Endothelial cell of umbilical vein (primary cell): Measurements from ENCODE around the gene FAM131B. TPM values are rescaled to one million over a fixed set of nuclear protein-coding genes. Genes with fewer than 3 reads are reported as not detected.

Source experiments
- BruUV-seq: library from RNA; stranded (reverse); fragments of 400-500 nt; replicated peaks from 2 replicates; lab custom pipeline; 2021; lab: Mats Ljungman, UMichigan
- CTCF ChIA-PET: fragments of 300-600, 350-600 bp; sonication (Branson Sonifier 250); formaldehyde crosslinking; loops from one replicate; lab custom pipeline; 2021; ENCODE audit warnings: antibody characterized with exemption, inconsistent platforms; lab: Charles Lee
- POLR2A ChIA-PET: fragments of 300-600, 350-600 bp; sonication (Branson Sonifier 250); formaldehyde crosslinking; loops from one replicate; lab custom pipeline; 2021; ENCODE audit warnings: antibody characterized with exemption, inconsistent platforms; lab: Charles Lee
- DNase-seq: peaks from one replicate; pipeline ENCODE4 v3.0.0-alpha.2; 2011; ENCODE audit warnings: low read depth, low spot score
- FAIRE-seq: peaks from 2 replicates; lab custom pipeline; 2011; peaks lifted over from hg19 to GRCh38; lab: Jason Lieb, UNC
- H2AFZ ChIP-seq: 2 replicates; pipeline ENCODE4 v1.6.0; 2012; ENCODE audit warnings: low read depth, low read length, control low read depth, inconsistent platforms
- H3K27ac ChIP-seq: 2 replicates; pipeline ENCODE4 v1.5.1; 2011; ENCODE audit warnings: low read depth, mild to moderate bottlenecking, control low read depth, low read length, moderate library complexity; ENCODE audit not compliant: insufficient read depth
- H3K27me3 ChIP-seq, 2 experiments: 2 replicates each; pipeline versions ENCODE4 v1.6.0 to v1.6.1; 2011; ENCODE audit warnings: low read length in 2 of 2, mixed read lengths in 1 of 2; ENCODE audit not compliant: control insufficient read depth in 2 of 2, insufficient read depth in 2 of 2
- H3K36me3 ChIP-seq, 2 experiments: 2 replicates in 1 of 2; 3 replicates in 1 of 2; pipeline ENCODE4 v1.5.1; 2011; ENCODE audit warnings: low read length in 2 of 2, mild to moderate bottlenecking in 1 of 2, moderate library complexity in 1 of 2; ENCODE audit not compliant: control insufficient read depth in 2 of 2, insufficient read depth in 2 of 2; ENCODE audit errors: extremely low read depth in 1 of 2
- H3K4me1 ChIP-seq: 3 replicates; pipeline ENCODE4 v1.5.1; 2011; ENCODE audit warnings: mild to moderate bottlenecking, low read length; ENCODE audit not compliant: control insufficient read depth, insufficient read depth; ENCODE audit errors: extremely low read depth
- H3K4me2 ChIP-seq: 2 replicates; pipeline ENCODE4 v1.6.1; 2011; ENCODE audit warnings: low read length, control low read depth, mixed read lengths; ENCODE audit not compliant: insufficient read depth
- H3K4me3 ChIP-seq, 3 experiments: fragments of 200-600 bp in 1 of 3; sonication (generic), shearing (Covaris generic) in 1 of 3; replicated peaks in 1 of 3; 2 replicates each; pipeline ENCODE4 v1.5.1; 2011 to 2016; ENCODE audit warnings: control low read depth in 3 of 3, low read length in 3 of 3, mild to moderate bottlenecking in 2 of 3, inconsistent platforms in 1 of 3, low read depth in 1 of 3, moderate library complexity in 1 of 3; ENCODE audit not compliant: insufficient read depth in 1 of 3
- H3K79me2 ChIP-seq: 2 replicates; pipeline ENCODE4 v1.6.0; 2012; ENCODE audit warnings: low read length, inconsistent platforms; ENCODE audit not compliant: control insufficient read depth, insufficient read depth
- H3K9ac ChIP-seq: replicated peaks from 2 replicates; pipeline ENCODE3; 2011; ENCODE audit warnings: low read length, control low read depth; ENCODE audit not compliant: insufficient read depth; ENCODE audit errors: extremely low read depth
- H3K9me1 ChIP-seq: replicated peaks from 3 replicates; pipeline ENCODE4 v1.6.0; 2011; ENCODE audit warnings: mild to moderate bottlenecking, low read length; ENCODE audit not compliant: control insufficient read depth, insufficient read depth; ENCODE audit errors: extremely low read depth
- H3K9me3 ChIP-seq: replicated peaks from 2 replicates; pipeline ENCODE4 v1.5.1; 2012; ENCODE audit warnings: low read length, inconsistent platforms; ENCODE audit not compliant: control insufficient read depth, insufficient read depth
- H4K20me1 ChIP-seq: replicated peaks from 2 replicates; pipeline ENCODE3; 2011; ENCODE audit warnings: mild to moderate bottlenecking, low read length; ENCODE audit not compliant: control insufficient read depth, insufficient read depth; ENCODE audit errors: extremely low read depth
- EZH2 ChIP-seq: IDR thresholded peaks from 2 replicates; pipeline ENCODE4 v1.6.1; 2012; ENCODE audit warnings: borderline replicate concordance, low read depth, mild to moderate bottlenecking, moderate library complexity, low read length, inconsistent platforms; ENCODE audit not compliant: severe bottlenecking
- GATA2 ChIP-seq: IDR thresholded peaks from 2 replicates; pipeline ENCODE4 v1.7.0; 2011; ENCODE audit warnings: low read depth, mild to moderate bottlenecking, moderate library complexity, mixed read lengths, low read length; ENCODE audit not compliant: insufficient read length, insufficient read depth
- JUN ChIP-seq: IDR thresholded peaks from 2 replicates; pipeline ENCODE4 v1.6.1; 2011; ENCODE audit warnings: borderline replicate concordance, low read depth; ENCODE audit not compliant: insufficient read length, insufficient read depth
- POLR2A ChIP-seq: IDR thresholded peaks from 2 replicates; pipeline ENCODE4 v1.6.1; 2012; ENCODE audit warnings: low read depth, mild to moderate bottlenecking, control low read depth, low read length
- POLR2AphosphoS5 ChIP-seq: IDR thresholded peaks from 2 replicates; pipeline ENCODE4 v1.6.1; 2012; ENCODE audit warnings: low read depth, mild to moderate bottlenecking, control low read depth, low read length, moderate library complexity; ENCODE audit not compliant: insufficient read depth
- dilution Hi-C: fragments of 300-500 bp; cut with MboI; formaldehyde crosslinking; loops from one replicate; pipeline ENCODE4 v1.15.0; 2019; ENCODE audit warnings: low sequenced_read_pairs; ENCODE audit not compliant: extremely low pct_ligation_motif_present
- intact Hi-C: fragments of 100-400 bp; cut with micrococcal nuclease; formaldehyde crosslinking; loops from one replicate; pipeline ENCODE4 v1.10.0; 2022
- polyA plus RNA-seq, 4 experiments: library from polyadenylated mRNA; depleted of rRNA in 3 of 4; stranded (reverse) in 3 of 4; unstranded in 1 of 4; fragments of >200 nt; gene quantifications; 2 replicates each; pipeline versions ENCODE4 v1.2.1 to v1.2.3, GENCODE V29; 2011 to 2012; ENCODE audit warnings: missing spikeins in 1 of 4
- total RNA-seq: library from RNA; stranded (reverse); gene quantifications from 2 replicates; pipeline ENCODE4 v1.2.3, GENCODE V29; 2021

The FAM131B gene
- total and polyA plus RNA-seq, 2 donors (not counting 3 experiments of a cell fraction or from before 2014, with no cell fraction given) = 1.6 to 1.8 TPM

GRCh38 chr7:143394068-143394467, 31.6 kb upstream of the FAM131B start:
- intact Hi-C loops = loop anchor here (5.0 kb wide), 1 partner anchor 587 kb away; no protein-coding TSS in a partner anchor
- CTCF ChIA-PET = interaction anchor here (1.2 to 4.5 kb wide), 6 partner anchors 10 to 111 kb away, joined by 4 to 18 read pairs (median 7); no protein-coding TSS in a partner anchor
- DNase-seq = no peak

GRCh38 chr7:143393267-143394041, 30.9 kb upstream of the FAM131B start:
- H3K4me1 ChIP-seq = peaks cover 66% of the 10 kb centered on the region
- FAIRE-seq = peak; percentile 59
- H3K4me2 ChIP-seq = no peak overlapping the region
- dilution Hi-C loops = loop anchor here (25.0 kb wide), 1 partner anchor 119 kb away; no protein-coding TSS in a partner anchor
- ChIA-PET CTCF (interaction anchor here (1.2 to 4.5 kb wide), 6 partner anchors 9 to 111 kb away, joined by 3 to 18 read pairs (median 8); no protein-coding TSS in a partner anchor), POLR2A (interaction anchor here (0.8 to 2.9 kb wide), 5 partner anchors 9 to 106 kb away, joined by 3 to 17 read pairs (median 7); no protein-coding TSS in a partner anchor)
- H3K9me3 ChIP-seq = no peaks in the 10 kb centered on the region
- TF ChIP-seq JUN (no peak), POLR2A (peak; percentile 36), EZH2 (no peak), POLR2AphosphoS5 (no peak)
- no peak overlapping the region for H3K4me3 ChIP-seq
- intact Hi-C loops = loop anchor here (5.0 kb wide), 1 partner anchor 586 kb away; no protein-coding TSS in a partner anchor
- no peak overlapping the region for H3K27ac ChIP-seq
- peaks cover 14 to 27% of the 10 kb centered on the region in 2 experiments for H3K36me3 ChIP-seq
- no peak for DNase-seq
- no peaks in the 10 kb centered on the region for H3K9me1 ChIP-seq
- BruUV-seq = no TSS peak
- H3K27me3 ChIP-seq = no peaks in the 10 kb centered on the region
- no peak overlapping the region for H2AFZ ChIP-seq
- H4K20me1 ChIP-seq = no peaks in the 10 kb centered on the region
- H3K79me2 ChIP-seq = peaks cover 10% of the 10 kb centered on the region
- no peak overlapping the region for H3K9ac ChIP-seq

More at GRCh38 chr7:143394068-143394467, 31.6 kb upstream of the FAM131B start:
- POLR2A ChIA-PET = interaction anchor here (0.8 to 2.6 kb wide), 3 partner anchors 10 to 14 kb away, joined by 3 to 12 read pairs (median 3); no protein-coding TSS in a partner anchor
- no peak overlapping the region for H3K27ac ChIP-seq
- no peaks in the 10 kb centered on the region for H3K27me3 ChIP-seq
- peaks cover 60% of the 10 kb centered on the region for H3K4me1 ChIP-seq
- H3K9ac ChIP-seq = no peak overlapping the region
- dilution Hi-C loops = loop anchor here (25.0 kb wide), 1 partner anchor 118 kb away; no protein-coding TSS in a partner anchor
- H3K4me2 ChIP-seq = no peak overlapping the region
- no TSS peak for BruUV-seq
- no peak overlapping the region for H3K4me3 ChIP-seq
- H3K36me3 ChIP-seq = peaks cover 10 to 21% of the 10 kb centered on the region in 2 experiments
- H3K79me2 ChIP-seq = peaks cover 5% of the 10 kb centered on the region
- H2AFZ ChIP-seq = no peak overlapping the region
- H3K9me3 ChIP-seq = no peaks in the 10 kb centered on the region
- H3K9me1 ChIP-seq = no peaks in the 10 kb centered on the region
- TF ChIP-seq POLR2A = peak; percentile 39
- no peak for TF ChIP-seq GATA2
- no peak for FAIRE-seq
- H4K20me1 ChIP-seq = no peaks in the 10 kb centered on the region
